ENCODE results near the gene ALDH1A3.

The ALDH1A3 gene

GRCh38 chr15:100929641-100930042, 50.0 kb downstream of the ALDH1A3 start:
- H3K4me3 ChIP-seq (ENCODE audit: control insufficient read depth, low read depth, low read length) = no peak overlapping the region
- TF ChIP-seq CTCF (conservative IDR thresholded peaks at IDR 0.05; ENCODE audit: control insufficient read depth, insufficient read depth, low read depth, low read length) = no peak
- DNase-seq (ENCODE audit: low read depth) = no peak

GRCh38 chr15:100930306-100930848, 50.7 kb downstream of the ALDH1A3 start:
- DNase-seq (ENCODE audit: low read depth) = no peak
- H3K4me3 ChIP-seq (ENCODE audit: control insufficient read depth, low read depth, low read length) = no peak overlapping the region
- no peak for TF ChIP-seq CTCF (conservative IDR thresholded peaks at IDR 0.05; ENCODE audit: control insufficient read depth, insufficient read depth, low read depth, low read length)

- H3K4me3 ChIP-seq (ENCODE audit: control insufficient read depth, low read depth, low read length) = no peak overlapping the region
- no peak for DNase-seq (ENCODE audit: low read depth)
- TF ChIP-seq CTCF (conservative IDR thresholded peaks at IDR 0.05; ENCODE audit: control insufficient read depth, insufficient read depth, low read depth, low read length) = no peak
These were observed 51.7 kb downstream of the ALDH1A3 start for GRCh38 chr15:100931143-100931890.

- no peak for DNase-seq (ENCODE audit: low read depth)
- no peak for TF ChIP-seq CTCF (conservative IDR thresholded peaks at IDR 0.05; ENCODE audit: control insufficient read depth, insufficient read depth, low read depth, low read length)
- no peak overlapping the region for H3K4me3 ChIP-seq (ENCODE audit: control insufficient read depth, low read depth, low read length)
These were observed 53.2 kb downstream of the ALDH1A3 start for GRCh38 chr15:100932676-100933348.

- no peak overlapping the region for H3K4me3 ChIP-seq (ENCODE audit: control insufficient read depth, low read depth, low read length)
- TF ChIP-seq CTCF (conservative IDR thresholded peaks at IDR 0.05; ENCODE audit: control insufficient read depth, insufficient read depth, low read depth, low read length) = no peak
- no peak for DNase-seq (ENCODE audit: low read depth)
These were observed 54.5 kb downstream of the ALDH1A3 start for GRCh38 chr15:100934166-100934565.

- peak; percentile 17 for DNase-seq (ENCODE audit: low read depth)
- peak; percentile 5 for TF ChIP-seq CTCF (conservative IDR thresholded peaks at IDR 0.05; ENCODE audit: control insufficient read depth, insufficient read depth, low read depth, low read length)
- no peak overlapping the region for H3K4me3 ChIP-seq (ENCODE audit: control insufficient read depth, low read depth, low read length)
These were observed 55.1 kb downstream of the ALDH1A3 start for GRCh38 chr15:100934726-100935125.
